Kidney capillary endothelial cell (primary cell): ENCODE data around the gene IMPDH1.
A peak's percentile ranks its signal among the peaks of the same experiment; 100 is the strongest.

Experiments
- DNase-seq: peaks from one replicate; pipeline ENCODE4 v3.0.0-alpha.2; 2018; ENCODE audit warnings: low spot score

The IMPDH1 gene

GRCh38 chr7:128405471-128406313 lies 4.1 kb downstream of the IMPDH1 start:
- DNase-seq: peak; percentile 40

GRCh38 chr7:128404886-128405470 lies 4.8 kb downstream of the IMPDH1 start:
- no peak for DNase-seq

DNA sequence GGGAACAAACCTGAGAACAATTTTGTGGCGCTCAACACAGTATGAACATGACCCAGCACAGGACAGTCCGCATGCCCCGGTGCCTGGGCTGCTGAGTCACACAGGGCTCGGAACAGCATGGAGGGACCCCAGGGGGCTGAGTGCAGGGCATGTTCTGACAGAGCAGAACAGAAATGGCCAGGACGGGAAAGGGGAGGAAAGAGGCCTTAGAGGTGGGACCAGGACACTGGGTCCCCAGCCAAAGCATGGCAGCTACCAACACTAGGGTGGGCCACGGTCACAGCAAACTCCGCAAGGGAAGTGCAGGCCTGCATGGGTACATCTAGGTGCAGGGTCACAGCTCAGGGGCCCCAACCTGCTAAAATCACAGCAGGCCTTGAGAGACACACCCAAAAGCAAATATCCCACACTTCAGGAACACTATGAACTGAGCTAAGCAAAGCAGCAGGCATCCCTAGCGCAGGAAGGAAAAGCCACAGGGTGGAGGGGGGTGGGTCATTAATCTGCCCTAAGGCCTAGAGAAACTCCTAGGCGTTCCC lies 5.6 kb downstream of the IMPDH1 start:
- no peak for DNase-seq

GRCh38 chr7:128403676-128404075 lies 6.1 kb downstream of the IMPDH1 start:
- DNase-seq: no peak

DNA sequence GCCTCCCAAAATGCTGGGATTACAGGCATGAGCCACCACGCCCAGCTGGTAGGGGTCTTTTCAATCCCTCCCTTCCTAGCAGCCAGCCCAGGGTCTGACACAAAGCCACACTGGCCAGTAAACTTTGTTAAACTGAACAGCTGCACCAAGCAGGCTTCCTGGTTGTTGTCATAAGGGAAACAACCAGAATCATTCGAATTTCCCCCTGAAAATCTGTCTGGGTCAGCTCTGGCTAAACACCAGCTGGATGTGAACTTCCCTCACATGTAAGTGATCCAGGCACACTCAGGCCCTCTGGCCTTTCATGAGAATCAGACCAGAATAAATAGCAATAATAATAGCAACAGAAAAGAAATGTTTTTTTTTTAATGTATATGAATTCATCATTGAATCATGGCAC lies 7.4 kb downstream of the IMPDH1 start:
- DNase-seq: no peak

- DNase-seq: no peak
Observed at GRCh38 chr7:128400566-128400965, 9.2 kb downstream of the IMPDH1 start.

- no peak for DNase-seq
Observed at GRCh38 chr7:128399991-128400390, 9.8 kb downstream of the IMPDH1 start.

- DNase-seq: no peak
Observed at GRCh38 chr7:128398841-128399135, 11.0 kb downstream of the IMPDH1 start.

DNA sequence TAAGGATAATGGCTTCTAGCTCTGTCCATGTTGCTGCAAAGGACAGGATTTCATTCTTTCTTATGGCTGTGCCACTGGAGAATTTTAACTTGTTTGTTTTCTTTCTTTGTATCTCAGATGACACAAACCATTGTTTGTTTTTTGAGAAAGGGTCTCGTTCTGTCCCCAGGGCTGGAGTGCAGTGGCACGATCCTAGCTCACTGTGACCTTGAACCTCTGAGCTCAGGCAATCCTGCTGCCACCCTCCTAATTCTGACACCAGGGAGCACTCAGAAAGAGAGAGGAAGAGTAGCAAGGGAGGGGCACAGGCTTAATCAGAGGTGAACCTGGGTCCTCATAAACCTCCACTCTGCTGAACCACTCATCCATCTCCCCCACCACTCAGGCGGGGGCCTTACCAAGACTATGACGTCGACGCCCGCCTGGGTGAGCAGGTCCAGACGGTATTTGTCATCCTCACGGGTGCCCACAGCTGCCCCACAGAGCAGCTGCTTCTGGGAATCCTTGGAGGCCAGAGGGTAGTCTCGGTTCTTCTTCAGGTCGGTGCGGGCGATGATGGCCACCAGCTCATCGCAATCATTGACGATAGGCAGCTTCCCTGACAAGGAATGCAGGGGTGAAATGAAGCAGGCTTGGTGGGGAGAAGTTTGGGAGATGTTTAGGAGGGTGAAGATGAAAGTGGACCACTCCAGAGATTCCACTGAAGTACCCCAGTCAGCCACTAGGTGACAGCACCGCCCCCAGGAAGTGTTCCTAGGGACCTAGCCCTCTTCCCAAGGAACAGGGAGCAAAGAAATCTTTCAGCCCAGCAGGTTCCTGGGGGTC lies 11.6 kb downstream of the IMPDH1 start:
- no peak for DNase-seq

GRCh38 chr7:128396357-128396756 lies 13.4 kb downstream of the IMPDH1 start:
- no peak for DNase-seq

DNA sequence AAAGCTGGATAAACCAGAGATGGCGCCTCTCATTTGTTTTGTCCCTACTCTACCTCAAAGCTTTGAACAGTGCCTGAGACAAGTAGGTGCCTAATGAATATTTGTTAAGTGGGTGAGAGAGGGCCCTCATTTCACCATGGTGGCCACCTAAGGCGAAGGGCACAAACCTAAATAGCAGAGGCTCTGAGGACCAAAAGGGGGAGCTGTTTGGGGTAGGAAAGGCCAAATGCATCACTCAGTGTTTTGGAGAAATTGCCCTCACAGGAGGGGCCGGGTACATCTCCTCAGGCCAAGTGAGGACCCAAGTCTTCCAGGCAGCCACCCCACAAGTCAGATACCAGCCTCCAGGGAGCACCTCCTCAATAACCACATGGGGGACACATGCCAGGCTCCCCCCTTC lies 14.0 kb downstream of the IMPDH1 start:
- DNase-seq: no peak

DNA sequence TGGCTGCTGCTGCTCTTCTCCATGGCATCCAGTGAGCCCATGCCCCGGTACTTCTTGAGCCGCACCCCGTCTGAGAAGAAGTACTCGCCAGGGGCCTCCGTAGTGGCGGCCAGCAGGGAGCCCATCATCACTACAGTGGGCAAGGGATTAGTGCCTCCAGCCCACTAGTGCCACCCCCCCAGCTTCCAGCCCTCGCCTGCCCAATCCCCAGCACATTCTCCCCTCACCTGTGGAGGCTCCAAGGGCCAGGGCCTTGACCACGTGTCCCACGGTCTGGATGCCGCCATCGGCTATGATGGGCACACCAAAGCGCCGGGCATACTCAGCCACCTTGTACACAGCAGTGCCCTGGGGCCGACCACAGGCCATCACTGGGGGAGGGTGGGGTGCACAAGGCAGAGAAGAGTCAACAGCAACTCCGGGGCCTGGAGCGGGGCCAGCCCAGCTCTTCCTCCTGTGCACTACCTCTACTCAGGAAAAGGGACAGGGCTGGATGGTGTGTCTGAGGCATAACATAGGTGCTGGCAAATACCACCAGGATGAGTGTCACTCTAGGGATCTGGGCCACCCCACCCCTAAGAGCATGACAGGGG lies 14.8 kb downstream of the IMPDH1 start:
- no peak for DNase-seq

GRCh38 chr7:128393526-128394330 lies 16.1 kb downstream of the IMPDH1 start:
- DNase-seq: no peak

- DNase-seq: no peak
Observed at GRCh38 chr7:128392446-128393327, 17.1 kb downstream of the IMPDH1 start.

DNA sequence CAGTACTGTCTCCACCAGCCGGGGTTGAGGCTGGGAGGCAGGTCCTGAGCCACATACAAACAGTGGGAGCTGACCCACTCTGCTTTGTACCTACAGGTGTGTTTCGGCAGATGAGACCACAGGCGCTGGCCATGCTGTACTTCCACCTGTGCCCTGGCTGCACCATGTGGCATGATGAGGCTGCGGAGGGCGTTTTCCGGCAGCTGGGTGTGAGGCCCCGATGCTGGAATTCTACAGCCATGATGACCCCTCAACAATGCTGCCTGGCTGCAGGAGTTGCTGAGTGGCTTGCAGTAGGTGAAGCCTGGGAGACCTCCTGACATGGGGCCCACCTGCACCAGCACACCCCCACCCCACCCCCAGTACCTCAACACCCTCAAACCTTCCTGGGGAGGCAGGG lies 18.0 kb downstream of the IMPDH1 start:
- no peak for DNase-seq

GRCh38 chr7:128390871-128391565 lies 18.8 kb downstream of the IMPDH1 start:
- no peak for DNase-seq

DNA sequence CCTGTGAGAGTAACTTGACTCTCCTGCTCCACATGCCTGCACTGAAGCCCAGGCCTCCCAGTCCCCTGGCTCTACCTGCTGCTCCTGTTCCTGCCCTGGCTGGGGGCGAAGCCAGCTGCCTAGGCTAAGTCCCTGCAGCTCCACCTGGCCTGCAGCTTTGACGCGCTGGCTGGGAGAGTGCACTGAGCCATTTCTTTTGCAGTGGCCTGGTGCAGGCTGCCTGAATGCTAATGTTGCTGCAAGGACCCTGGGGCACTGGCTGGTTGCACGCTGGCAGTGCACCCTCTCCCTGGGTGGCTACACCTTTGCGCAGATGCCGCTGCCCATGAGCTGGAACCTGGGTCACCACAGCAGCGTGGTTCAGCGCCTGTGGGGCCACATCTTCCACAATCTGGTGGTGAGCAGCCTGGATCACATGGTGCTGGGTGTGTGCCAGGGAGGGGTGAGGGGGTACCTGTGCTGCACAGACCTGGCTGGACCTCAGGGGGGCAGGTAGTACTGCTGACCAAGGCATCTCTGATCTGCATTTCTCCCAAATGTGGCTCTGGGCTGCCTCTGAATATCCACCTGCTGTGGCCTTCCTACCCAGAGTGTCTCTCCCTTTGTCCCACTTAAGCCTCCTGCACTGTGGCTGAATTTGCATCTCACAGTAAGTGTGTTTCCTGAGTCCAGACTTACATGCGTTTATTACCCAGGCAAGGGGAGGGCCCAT lies 20.0 kb downstream of the IMPDH1 start:
- DNase-seq: no peak

- DNase-seq: no peak
Observed at GRCh38 chr7:128389085-128389617, 20.6 kb downstream of the IMPDH1 start.

GRCh38 chr7:128388145-128388485 lies 21.7 kb downstream of the IMPDH1 start:
- no peak for DNase-seq
